ENCODE measurements around the gene CASP2. TPM values are rescaled to one million over a fixed set of nuclear protein-coding genes. Genes with fewer than 3 reads are reported as not detected.

CASP2 gene
- total and polyA plus RNA-seq, 2 of the 13 experiments (the other 11 are each of a cell fraction or from before 2014, with no cell fraction given), result 10.2 to 13.7 TPM

DNA sequence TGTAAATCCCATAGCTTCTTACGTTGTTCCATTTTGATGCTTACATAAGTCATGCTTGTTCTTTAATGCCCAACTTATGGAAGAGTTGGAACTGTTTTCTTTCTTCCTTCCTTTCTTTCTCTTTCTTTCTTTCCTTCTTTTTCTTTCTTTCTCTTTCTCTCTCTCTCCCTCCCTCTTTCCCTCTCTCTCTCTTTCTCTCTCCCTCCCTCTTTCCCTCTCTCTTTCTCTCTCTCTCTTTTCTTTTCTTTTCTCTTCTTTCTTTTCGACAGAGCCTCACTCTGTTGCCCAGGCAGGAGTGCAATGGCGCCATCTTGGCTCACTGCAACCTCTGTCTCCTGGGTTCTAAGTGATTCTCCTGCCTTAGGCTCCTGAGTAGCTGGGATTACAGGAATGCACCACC is 55.4 kb downstream of the CASP2 start:
- 26% methylated on average over 3 of the region's 3 CpGs for WGBS (ENCODE audit: low lambda C conversion rate)
- Histone ChIP-seq H3K36me3 (replicated peaks in 1 of 2; ENCODE audit: control insufficient read depth in 1 of 2, insufficient read depth in 2 of 2, low read length in 2 of 2) (no peaks in the 10 kb centered on the region), H3K4me1 (ENCODE audit: insufficient read depth, low read length) (no peaks in the 10 kb centered on the region), H2AFZ (ENCODE audit: low read length) (no peak overlapping the region), H3K4me3 (replicated peaks in 1 of 3; ENCODE audit: insufficient read depth in 1 of 3, low read depth in 2 of 3, low read length in 3 of 3) (no peak overlapping the region), H3K9me3 (ENCODE audit: low read length) (no peaks in the 10 kb centered on the region), H4K20me1 (ENCODE audit: insufficient read depth, low read length) (no peaks in the 10 kb centered on the region), H3K4me2 (ENCODE audit: low read depth, low read length) (no peak overlapping the region), H3K27me3 (ENCODE audit: control insufficient read depth in 1 of 2, insufficient read depth in 2 of 2, low read length in 2 of 2) (no peaks in the 10 kb centered on the region), H3K79me2 (ENCODE audit: insufficient read depth, low read length) (no peaks in the 10 kb centered on the region), H3K9ac (ENCODE audit: insufficient read depth, low read depth, low read length) (no peak overlapping the region), H3K27ac (ENCODE audit: extremely low read length, insufficient read depth, low read length) (no peak overlapping the region)
- ChIA-PET POLR2A (no interaction called here), CTCF (ENCODE audit: low intra/inter-chr PET ratio, low total read pairs) (no interaction called here)
- FAIRE-seq, result no peak
- intact Hi-C loops (cut with micrococcal nuclease; ENCODE audit: unreplicated experiment), result no loop called here
- no TSS peak for BruUV-seq (replicated peaks)
- ATAC-seq, result no peak
- TF ChIP-seq, protein P1, sequence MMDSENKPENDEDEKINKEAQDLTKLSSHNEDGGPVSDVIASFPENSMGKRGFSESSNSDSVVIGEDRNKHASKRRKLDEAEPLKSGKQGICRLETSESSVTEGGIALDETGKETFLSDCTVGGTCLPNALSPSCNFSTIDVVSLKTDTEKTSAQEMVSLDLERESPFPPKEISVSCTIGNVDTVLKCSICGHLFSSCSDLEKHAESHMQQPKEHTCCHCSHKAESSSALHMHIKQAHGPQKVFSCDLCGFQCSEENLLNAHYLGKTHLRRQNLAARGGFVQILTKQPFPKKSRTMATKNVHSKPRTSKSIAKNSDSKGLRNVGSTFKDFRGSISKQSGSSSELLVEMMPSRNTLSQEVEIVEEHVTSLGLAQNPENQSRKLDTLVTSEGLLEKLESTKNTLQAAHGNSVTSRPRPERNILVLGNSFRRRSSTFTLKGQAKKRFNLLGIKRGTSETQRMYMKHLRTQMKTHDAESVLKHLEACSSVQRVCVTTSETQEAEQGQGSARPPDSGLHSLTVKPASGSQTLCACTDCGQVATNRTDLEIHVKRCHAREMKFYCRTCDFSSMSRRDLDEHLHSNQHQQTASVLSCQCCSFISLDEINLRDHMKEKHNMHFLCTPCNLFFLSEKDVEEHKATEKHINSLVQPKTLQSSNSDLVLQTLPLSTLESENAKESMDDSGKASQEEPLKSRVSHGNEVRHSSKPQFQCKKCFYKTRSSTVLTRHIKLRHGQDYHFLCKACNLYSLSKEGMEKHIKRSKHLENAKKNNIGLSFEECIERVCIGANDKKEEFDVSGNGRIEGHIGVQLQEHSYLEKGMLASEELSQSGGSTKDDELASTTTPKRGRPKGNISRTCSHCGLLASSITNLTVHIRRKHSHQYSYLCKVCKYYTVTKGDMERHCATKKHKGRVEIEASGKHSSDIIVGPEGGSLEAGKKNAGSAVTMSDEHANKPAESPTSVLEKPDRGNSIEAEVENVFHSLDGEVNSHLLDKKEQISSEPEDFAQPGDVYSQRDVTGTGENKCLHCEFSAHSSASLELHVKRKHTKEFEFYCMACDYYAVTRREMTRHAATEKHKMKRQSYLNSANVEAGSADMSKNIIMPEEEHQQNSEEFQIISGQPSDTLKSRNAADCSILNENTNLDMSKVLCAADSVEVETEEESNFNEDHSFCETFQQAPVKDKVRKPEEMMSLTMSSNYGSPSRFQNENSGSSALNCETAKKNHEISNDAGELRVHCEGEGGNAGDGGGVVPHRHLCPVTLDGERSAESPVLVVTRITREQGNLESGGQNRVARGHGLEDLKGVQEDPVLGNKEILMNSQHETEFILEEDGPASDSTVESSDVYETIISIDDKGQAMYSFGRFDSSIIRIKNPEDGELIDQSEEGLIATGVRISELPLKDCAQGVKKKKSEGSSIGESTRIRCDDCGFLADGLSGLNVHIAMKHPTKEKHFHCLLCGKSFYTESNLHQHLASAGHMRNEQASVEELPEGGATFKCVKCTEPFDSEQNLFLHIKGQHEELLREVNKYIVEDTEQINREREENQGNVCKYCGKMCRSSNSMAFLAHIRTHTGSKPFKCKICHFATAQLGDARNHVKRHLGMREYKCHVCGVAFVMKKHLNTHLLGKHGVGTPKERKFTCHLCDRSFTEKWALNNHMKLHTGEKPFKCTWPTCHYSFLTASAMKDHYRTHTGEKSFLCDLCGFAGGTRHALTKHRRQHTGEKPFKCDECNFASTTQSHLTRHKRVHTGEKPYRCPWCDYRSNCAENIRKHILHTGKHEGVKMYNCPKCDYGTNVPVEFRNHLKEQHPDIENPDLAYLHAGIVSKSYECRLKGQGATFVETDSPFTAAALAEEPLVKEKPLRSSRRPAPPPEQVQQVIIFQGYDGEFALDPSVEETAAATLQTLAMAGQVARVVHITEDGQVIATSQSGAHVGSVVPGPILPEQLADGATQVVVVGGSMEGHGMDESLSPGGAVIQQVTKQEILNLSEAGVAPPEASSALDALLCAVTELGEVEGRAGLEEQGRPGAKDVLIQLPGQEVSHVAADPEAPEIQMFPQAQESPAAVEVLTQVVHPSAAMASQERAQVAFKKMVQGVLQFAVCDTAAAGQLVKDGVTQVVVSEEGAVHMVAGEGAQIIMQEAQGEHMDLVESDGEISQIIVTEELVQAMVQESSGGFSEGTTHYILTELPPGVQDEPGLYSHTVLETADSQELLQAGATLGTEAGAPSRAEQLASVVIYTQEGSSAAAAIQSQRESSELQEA (CRISPR knock-in tag; IDR thresholded peaks at IDR 0.05; ENCODE audit: not compliant biosample characterization), result no peak
- TF ChIP-seq GATA4 (IDR thresholded peaks at IDR 0.05; ENCODE audit: borderline replicate concordance, low read depth) (no peak), ZNF143 (CRISPR knock-in tag; IDR thresholded peaks at IDR 0.05) (no peak), ZNF160 (CRISPR knock-in tag; IDR thresholded peaks at IDR 0.05) (no peak), NR2C2 (CRISPR knock-in tag; IDR thresholded peaks at IDR 0.05; ENCODE audit: borderline replicate concordance) (no peak)
- TF ChIP-seq, protein P2, sequence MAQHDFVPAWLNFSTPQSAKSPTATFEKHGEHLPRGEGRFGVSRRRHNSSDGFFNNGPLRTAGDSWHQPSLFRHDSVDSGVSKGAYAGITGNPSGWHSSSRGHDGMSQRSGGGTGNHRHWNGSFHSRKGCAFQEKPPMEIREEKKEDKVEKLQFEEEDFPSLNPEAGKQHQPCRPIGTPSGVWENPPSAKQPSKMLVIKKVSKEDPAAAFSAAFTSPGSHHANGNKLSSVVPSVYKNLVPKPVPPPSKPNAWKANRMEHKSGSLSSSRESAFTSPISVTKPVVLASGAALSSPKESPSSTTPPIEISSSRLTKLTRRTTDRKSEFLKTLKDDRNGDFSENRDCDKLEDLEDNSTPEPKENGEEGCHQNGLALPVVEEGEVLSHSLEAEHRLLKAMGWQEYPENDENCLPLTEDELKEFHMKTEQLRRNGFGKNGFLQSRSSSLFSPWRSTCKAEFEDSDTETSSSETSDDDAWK (CRISPR knock-in tag; IDR thresholded peaks at IDR 0.05), result no peak
- TF ChIP-seq, protein P3, sequence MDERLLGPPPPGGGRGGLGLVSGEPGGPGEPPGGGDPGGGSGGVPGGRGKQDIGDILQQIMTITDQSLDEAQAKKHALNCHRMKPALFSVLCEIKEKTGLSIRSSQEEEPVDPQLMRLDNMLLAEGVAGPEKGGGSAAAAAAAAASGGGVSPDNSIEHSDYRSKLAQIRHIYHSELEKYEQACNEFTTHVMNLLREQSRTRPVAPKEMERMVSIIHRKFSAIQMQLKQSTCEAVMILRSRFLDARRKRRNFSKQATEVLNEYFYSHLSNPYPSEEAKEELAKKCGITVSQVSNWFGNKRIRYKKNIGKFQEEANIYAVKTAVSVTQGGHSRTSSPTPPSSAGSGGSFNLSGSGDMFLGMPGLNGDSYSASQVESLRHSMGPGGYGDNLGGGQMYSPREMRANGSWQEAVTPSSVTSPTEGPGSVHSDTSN (CRISPR knock-in tag; IDR thresholded peaks at IDR 0.05), result no peak
- DNase-seq (ENCODE audit: low spot score), result no peak
- in situ Hi-C loops (cut with HindIII; ENCODE audit: extremely low pct_ligation_motif_present, low pct_unique_long_range_greater_than_20kb), result no loop called here
